Stomach smooth muscle (tissue), 2 donors: ENCODE data around the gene C1orf21.

ENCODE experiments used
- H3K27ac ChIP-seq: one replicate; pipeline ENCODE4 v1.7.0; 2013; ENCODE audit warnings: mild to moderate bottlenecking, low read length, inconsistent platforms
- H3K27me3 ChIP-seq, 2 donors: one replicate each; pipeline ENCODE4 v1.7.0; 2013; ENCODE audit warnings: low read length in 2 of 2; ENCODE audit not compliant: insufficient read depth in 2 of 2, control insufficient read depth in 1 of 2
- H3K36me3 ChIP-seq, 2 donors: one replicate each; pipeline ENCODE4 v1.7.0; 2013; ENCODE audit warnings: low read length in 2 of 2; ENCODE audit not compliant: control insufficient read depth in 2 of 2, insufficient read depth in 2 of 2
- H3K4me1 ChIP-seq: one replicate; pipeline ENCODE4 v1.7.0; 2013; ENCODE audit warnings: low read length; ENCODE audit not compliant: control insufficient read depth, insufficient read depth
- H3K4me3 ChIP-seq, 2 donors: one replicate each; pipeline ENCODE4 v1.7.0; 2013; ENCODE audit warnings: low read length in 2 of 2
- H3K9ac ChIP-seq, 2 donors: one replicate each; pipeline ENCODE4 v1.7.0; 2013; ENCODE audit warnings: low read length in 2 of 2, mild to moderate bottlenecking in 1 of 2
- H3K9me3 ChIP-seq, 2 donors: one replicate each; pipeline ENCODE4 v1.7.0; 2013; ENCODE audit warnings: low read length in 2 of 2; ENCODE audit not compliant: control insufficient read depth in 2 of 2
- donor health status: healthy.
- donor health status: Pancreatic carcinoma.

Gene C1orf21

DNA sequence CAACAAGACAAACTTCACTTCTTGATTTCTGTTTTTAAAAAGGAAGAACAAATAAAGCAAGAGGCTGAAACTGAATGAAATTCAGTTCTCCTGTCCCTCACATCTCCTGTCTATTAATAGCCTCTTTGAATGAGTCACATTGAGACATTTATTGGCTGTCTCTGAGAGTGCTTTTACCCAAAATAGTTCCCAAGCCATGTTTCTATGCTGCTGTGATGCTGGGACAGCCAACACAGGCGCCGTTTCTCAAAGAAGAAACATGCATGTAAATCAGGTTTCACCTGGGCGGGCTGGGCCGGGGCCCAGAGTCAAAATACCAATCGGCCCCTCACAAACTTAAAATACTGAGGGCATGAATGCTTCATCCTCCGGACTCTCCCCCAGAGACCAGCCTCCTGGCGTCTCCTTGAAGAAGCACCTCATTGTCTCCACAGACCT lies 262.6 kb downstream of the C1orf21 start:
- Histone ChIP-seq H3K27ac (no peak overlapping the region), H3K4me3 (no peak overlapping the region), H3K36me3 (no peaks in the 10 kb centered on the region)

DNA sequence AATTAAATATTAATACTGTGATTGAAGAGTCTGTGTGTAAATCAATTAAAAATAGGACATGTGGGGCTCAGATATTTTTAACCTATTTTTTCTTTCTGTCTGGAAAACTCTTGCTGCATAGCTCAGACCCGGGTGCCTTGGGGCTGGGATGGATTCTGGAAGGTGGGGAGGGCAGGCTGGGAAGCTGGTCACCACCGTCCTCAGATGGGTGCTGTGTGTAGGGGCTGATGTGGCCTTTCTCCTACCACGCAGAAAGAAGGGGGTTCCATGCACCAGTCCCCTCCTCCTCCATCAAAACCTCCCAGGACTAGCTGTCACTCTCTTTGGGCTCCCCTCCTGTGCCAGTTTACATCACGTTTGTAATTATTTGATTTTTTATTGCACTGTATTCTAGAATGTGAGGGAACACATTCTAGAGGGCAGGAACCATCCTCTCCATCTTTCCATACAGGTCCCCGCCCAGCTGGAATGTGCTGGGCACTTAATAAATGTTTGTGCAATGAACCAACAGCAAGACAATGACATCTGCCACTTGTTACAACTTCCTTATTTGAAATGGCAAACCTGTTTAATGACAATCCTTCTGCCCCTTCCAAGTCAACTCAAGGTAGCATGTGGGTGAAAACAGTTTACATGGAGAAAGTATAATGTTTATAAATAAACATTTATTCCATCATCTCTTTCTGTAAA lies 263.5 kb downstream of the C1orf21 start:
- Histone ChIP-seq H3K4me3 (no peak overlapping the region), H3K9me3 (peaks cover 0 to 4% of the 10 kb centered on the region in 2 donors), H3K4me1 (no peaks in the 10 kb centered on the region), H3K27me3 (no peaks in the 10 kb centered on the region), H3K9ac (no peak overlapping the region), H3K27ac (no peak overlapping the region), H3K36me3 (no peaks in the 10 kb centered on the region)

More for the DNA sequence above, 262.6 kb downstream of the C1orf21 start:
- H3K9ac ChIP-seq: no peak overlapping the region
- peaks cover 0 to 2% of the 10 kb centered on the region in 2 donors for H3K27me3 ChIP-seq
- no peaks in the 10 kb centered on the region for H3K4me1 ChIP-seq
- H3K9me3 ChIP-seq: peaks cover 0 to 4% of the 10 kb centered on the region in 2 donors

DNA sequence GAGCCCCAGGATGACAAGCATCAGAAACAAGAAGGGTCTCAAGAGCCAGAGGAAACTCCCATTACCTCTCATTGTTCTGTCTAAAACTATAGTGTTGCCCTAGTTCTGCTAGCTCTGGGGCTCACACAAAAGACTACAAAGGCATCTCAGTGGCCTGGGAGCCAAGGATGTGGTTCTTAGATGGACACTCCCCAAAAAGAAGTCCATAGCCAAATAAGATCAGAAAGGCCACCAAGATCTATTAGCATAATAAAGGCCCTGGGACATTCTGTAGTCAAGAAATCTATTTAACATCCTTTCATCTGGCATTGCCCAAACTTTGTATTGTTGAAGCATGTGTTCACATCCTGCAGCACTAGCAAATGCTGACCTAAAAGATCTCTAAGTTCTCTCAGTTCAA lies 268.4 kb downstream of the C1orf21 start:
- Histone ChIP-seq H3K27ac (no peak overlapping the region), H3K27me3 (no peaks in the 10 kb centered on the region)

DNA sequence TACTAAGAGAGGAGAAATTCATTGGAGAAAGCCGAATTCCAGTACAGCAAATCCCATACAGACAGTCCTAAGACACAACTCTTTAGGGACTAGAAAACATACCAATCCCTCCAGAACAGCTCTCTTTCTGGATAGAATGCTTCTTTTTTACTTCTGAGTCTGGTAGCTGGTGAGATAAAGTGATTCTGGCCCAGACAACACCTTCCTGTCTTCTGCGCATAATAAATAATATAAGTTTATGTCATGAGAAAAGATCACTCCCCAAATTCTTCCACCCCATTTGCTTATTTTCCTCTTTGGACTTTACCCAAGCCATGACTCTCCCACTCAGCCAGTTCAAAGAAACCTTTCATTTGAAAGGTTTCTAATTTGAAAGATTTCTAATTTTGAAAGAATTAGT lies 269.4 kb downstream of the C1orf21 start:
- no peak overlapping the region for H3K4me3 ChIP-seq
- H3K9me3 ChIP-seq: peaks cover 0 to 4% of the 10 kb centered on the region in 2 donors
- no peaks in the 10 kb centered on the region for H3K36me3 ChIP-seq
- no peaks in the 10 kb centered on the region for H3K4me1 ChIP-seq
- H3K27ac ChIP-seq: no peak overlapping the region
- no peak overlapping the region for H3K9ac ChIP-seq
- no peaks in the 10 kb centered on the region for H3K27me3 ChIP-seq

More for the DNA sequence above, 268.4 kb downstream of the C1orf21 start:
- Histone ChIP-seq H3K4me3 (no peak overlapping the region), H3K9me3 (peaks cover 0 to 4% of the 10 kb centered on the region in 2 donors), H3K9ac (no peak overlapping the region), H3K4me1 (no peaks in the 10 kb centered on the region), H3K36me3 (no peaks in the 10 kb centered on the region)

DNA sequence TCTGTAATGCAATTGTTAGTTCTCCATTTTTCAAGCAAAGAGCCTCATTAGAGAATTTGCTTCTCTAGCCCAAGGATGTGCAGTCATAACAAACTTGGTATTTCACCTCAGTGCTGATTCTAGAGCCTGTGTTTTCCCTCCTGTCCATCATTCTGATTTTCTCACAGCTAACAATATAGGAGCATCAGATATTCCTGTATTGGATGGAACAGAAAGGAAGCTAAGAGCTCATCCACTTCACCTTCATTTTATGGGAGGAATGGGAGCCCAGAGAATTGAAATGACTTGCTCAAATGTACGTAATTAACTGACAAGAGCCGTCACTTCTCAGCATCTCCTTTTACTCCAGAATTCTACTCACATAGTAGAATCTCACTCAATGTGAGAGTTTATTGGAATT lies 271.2 kb downstream of the C1orf21 start:
- no peaks in the 10 kb centered on the region for H3K4me1 ChIP-seq
- no peaks in the 10 kb centered on the region for H3K9me3 ChIP-seq
- no peak overlapping the region for H3K4me3 ChIP-seq
- no peak overlapping the region for H3K27ac ChIP-seq
- no peak overlapping the region for H3K9ac ChIP-seq
- H3K27me3 ChIP-seq: no peaks in the 10 kb centered on the region
- no peaks in the 10 kb centered on the region for H3K36me3 ChIP-seq

DNA sequence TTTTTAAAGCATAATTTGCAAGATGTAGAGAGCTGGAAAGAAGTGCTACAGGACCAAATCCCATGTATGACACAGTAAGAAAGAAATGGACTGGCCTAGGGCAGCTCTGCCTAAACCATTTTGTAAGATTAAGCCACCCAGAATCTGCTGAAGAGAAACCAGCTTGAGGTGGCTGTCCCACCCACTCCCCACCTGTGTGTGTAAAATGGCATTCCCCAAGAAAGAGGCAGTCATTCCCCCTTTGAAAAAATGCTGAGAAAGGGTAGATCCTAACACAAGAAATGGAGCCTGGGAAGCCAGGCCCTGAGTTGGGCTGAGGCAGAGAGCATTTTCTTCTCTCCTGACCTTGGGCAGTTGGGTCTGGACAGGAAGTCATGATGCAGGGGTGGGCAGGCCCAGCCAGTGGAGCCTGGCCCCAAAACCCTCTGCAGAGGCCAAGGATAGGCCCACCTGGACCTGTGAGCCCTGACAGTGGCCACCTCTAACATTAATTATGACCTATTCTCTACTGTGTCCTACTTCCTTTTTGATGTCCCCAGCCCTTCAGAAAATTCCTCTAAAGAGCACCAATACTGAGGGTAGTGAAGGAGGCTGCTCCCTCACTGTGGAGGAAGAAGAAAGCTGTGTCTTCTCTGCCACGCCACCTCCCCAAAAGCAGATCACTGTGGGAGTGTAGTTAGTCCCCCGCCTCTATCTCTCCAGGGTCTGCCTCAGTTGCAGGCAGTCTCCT lies 273.8 kb downstream of the C1orf21 start:
- H3K9me3 ChIP-seq: no peaks in the 10 kb centered on the region
- no peaks in the 10 kb centered on the region for H3K27me3 ChIP-seq
- H3K27ac ChIP-seq: no peak overlapping the region
- no peak overlapping the region for H3K4me3 ChIP-seq
- no peak overlapping the region for H3K9ac ChIP-seq
- H3K36me3 ChIP-seq: no peaks in the 10 kb centered on the region
- peaks cover 13% of the 10 kb centered on the region for H3K4me1 ChIP-seq

DNA sequence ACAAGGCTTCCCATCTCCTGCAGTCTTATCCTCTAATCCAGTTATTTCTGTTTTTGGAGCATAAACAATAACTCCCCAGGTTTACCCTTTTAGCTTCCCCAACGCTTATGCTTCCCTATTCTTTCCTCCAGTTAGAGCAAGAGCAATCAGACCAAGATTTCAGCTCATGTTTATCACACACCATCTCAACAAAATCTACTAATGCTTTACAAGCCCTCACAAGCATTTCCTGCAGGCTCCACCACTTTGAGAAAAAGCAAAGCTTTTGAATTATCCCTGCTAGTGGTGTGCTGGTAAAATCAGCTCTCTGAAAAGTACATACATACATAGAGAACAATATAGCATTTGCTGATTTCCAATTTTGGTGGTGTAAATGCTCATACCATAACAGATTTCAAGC lies 275.0 kb downstream of the C1orf21 start:
- no peaks in the 10 kb centered on the region for H3K27me3 ChIP-seq
- H3K9ac ChIP-seq: no peak overlapping the region
- H3K4me1 ChIP-seq: peaks cover 13% of the 10 kb centered on the region
- no peaks in the 10 kb centered on the region for H3K36me3 ChIP-seq
- H3K4me3 ChIP-seq: no peak overlapping the region
- H3K9me3 ChIP-seq: no peaks in the 10 kb centered on the region
- H3K27ac ChIP-seq: no peak overlapping the region

DNA sequence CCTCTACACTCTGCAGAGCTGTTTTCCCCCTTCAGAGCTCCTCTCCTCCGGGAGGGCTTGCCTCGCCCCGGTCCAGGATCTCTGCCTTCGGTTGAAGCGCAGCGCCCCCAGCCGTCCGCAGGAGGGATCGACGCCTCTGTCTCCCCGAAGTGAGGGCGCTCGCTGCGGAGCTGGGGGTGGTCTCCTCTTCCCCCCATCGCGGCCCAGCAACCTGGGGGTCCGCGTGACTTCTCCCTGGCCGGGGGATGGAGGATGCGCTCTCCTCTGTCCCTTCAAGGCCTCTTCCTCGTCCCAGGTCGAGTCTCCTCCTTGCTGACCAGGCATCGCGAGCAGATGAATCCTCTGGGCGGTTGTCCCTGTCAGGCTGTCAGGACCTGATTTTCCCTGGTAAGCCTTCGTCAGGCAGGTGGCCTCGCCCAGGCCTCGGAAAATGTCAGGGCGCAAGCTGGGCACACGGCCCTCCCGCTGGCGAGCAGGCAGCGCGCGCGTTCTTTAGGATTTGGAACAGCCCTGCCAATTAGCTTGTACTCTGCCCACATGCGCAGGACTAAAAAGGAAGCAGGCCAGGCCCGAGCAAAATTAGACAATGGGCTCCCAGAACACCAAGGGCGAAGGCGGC lies 277.3 kb downstream of the C1orf21 start:
- H3K9ac ChIP-seq: peak overlapping the region; percentile 46 to 51
- H3K27me3 ChIP-seq: no peaks in the 10 kb centered on the region
- H3K36me3 ChIP-seq: no peaks in the 10 kb centered on the region
- H3K4me3 ChIP-seq: peak overlapping the region; percentile 59 to 70
- H3K4me1 ChIP-seq: peaks cover 13% of the 10 kb centered on the region
- H3K9me3 ChIP-seq: no peaks in the 10 kb centered on the region
- H3K27ac ChIP-seq: no peak overlapping the region

DNA sequence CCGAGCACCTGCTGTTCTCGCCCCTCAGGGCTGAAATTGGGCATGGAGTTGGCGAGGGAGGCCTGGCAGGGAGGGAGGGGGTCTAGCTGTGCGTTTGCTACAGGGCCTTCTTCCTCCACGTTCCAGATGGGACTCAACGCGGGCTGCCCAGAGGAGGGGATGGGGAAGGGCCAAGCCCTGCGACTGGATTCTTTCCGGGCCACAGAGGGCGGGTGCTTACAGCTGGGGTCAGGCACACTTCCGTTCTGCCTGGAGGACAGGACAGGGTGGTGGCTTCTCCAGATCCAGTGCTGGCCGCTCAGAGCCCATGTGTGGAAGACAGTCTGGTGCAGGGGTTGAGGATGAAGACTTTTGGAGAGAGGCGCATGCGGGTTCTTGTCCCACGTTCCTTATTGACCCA lies 277.8 kb downstream of the C1orf21 start:
- Histone ChIP-seq H3K27me3 (no peaks in the 10 kb centered on the region), H3K9ac (no peak overlapping the region), H3K36me3 (no peaks in the 10 kb centered on the region), H3K4me1 (peaks cover 13% of the 10 kb centered on the region), H3K4me3 (peak overlapping the region in 1 of 2 donors; percentile 70), H3K27ac (no peak overlapping the region), H3K9me3 (no peaks in the 10 kb centered on the region)

DNA sequence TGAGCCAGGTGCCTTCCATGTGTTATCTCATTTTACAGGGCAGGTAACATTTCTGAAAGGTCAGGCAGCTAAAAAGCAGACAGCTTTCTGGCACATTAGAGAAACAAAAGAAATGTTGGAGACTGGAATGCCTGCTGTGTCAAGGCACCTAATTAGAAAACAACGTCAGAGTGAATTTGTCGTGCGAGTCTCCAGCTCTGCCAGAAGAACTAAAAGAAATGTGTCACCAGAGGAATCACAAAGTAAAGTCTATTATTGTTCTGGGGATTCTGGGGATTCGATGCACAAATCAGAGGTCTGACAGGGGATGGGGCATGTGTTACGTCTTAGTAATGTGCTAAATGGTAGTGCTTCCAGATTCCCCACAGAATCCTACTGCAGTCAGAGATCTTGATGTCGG lies 278.5 kb downstream of the C1orf21 start:
- H3K4me3 ChIP-seq: no peak overlapping the region
- no peaks in the 10 kb centered on the region for H3K36me3 ChIP-seq
- no peak overlapping the region for H3K9ac ChIP-seq

More for the DNA sequence above, 278.5 kb downstream of the C1orf21 start:
- H3K9me3 ChIP-seq: no peaks in the 10 kb centered on the region
- H3K4me1 ChIP-seq: peaks cover 13% of the 10 kb centered on the region
- H3K27ac ChIP-seq: no peak overlapping the region
- no peaks in the 10 kb centered on the region for H3K27me3 ChIP-seq
